ENCODE data around the gene FMO2. TPM values are rescaled to one million over a fixed set of nuclear protein-coding genes. Genes with fewer than 3 reads are reported as not detected.

FMO2 gene
- total and polyA plus RNA-seq, 10 of the 15 experiments (the other 5 are each of a cell fraction or from before 2014, with no cell fraction given), result not detected

- ChIA-PET RAD21 (ENCODE audit: unreplicated experiment) (no interaction called here), SMC1A (ENCODE audit: uncharacterized antibody, unreplicated experiment) (interaction anchor here (0.9 to 1.6 kb wide), 2 partner anchors 13 to 57 kb away, joined by 3 read pairs; partner anchors contain the start of gene FMO4), POLR2A (no interaction called here), CTCF (interaction anchor here (1.0 to 4.4 kb wide), 2 partner anchors 11 to 56 kb away, joined by 4 to 18 read pairs; no protein-coding TSS in a partner anchor)
- peaks cover 0 to 3% of the 10 kb centered on the region in 2 experiments; a peak in 2 of 4 replicates for H3K27me3 ChIP-seq (replicated peaks in 1 of 2; ENCODE audit: control insufficient read depth in 2 of 2, insufficient read depth in 2 of 2, low read length in 1 of 2)
- WGBS (ENCODE audit: insufficient coverage, insufficient replicate concordance, low lambda C conversion rate, missing lambda C conversion rate), result 52% methylated on average over 8 of the region's 8 CpGs
- ATAC-seq (no peak), FAIRE-seq (no peak), DNase-seq (ENCODE audit: low read depth, low spot score) (no peak)
- no TSS peak for BruUV-seq (replicated peaks)
- no peaks in the 10 kb centered on the region for H3K79me2 ChIP-seq (ENCODE audit: control insufficient read depth, insufficient read depth, low read length)
- intact Hi-C loops (cut with micrococcal nuclease; ENCODE audit: unreplicated experiment), result no loop called here
- no peaks in the 10 kb centered on the region for H4K20me1 ChIP-seq (ENCODE audit: control insufficient read depth, insufficient read depth)
- no peak overlapping the region for H2AFZ ChIP-seq (ENCODE audit: control insufficient read depth, low read depth, low read length)
- peaks cover 7% of the 10 kb centered on the region for H3K4me1 ChIP-seq (ENCODE audit: control insufficient read depth, insufficient read depth, low read length)
- H3K36me3 ChIP-seq (ENCODE audit: control insufficient read depth in 2 of 2, insufficient read depth in 2 of 2, low read length in 1 of 2), result no peaks in the 10 kb centered on the region
- in situ Hi-C loops (cut with MboI), result no loop called here
- no peak overlapping the region for H3K4me2 ChIP-seq (ENCODE audit: control insufficient read depth, insufficient read depth)
- H3K4me3 ChIP-seq, result no peak overlapping the region
- no peak overlapping the region for H3K27ac ChIP-seq (ENCODE audit: control insufficient read depth, insufficient read depth)
- H3K9ac ChIP-seq (ENCODE audit: control insufficient read depth, insufficient read depth, low read length), result no peak overlapping the region
- H3K9me3 ChIP-seq (replicated peaks; ENCODE audit: control insufficient read depth, insufficient read depth, low read length), result no peaks in the 10 kb centered on the region
- TF ChIP-seq ZNF384 (IDR thresholded peaks at IDR 0.05; ENCODE audit: borderline replicate concordance, low read depth, low read length) (no peak), ZBTB40 (IDR thresholded peaks at IDR 0.05; ENCODE audit: borderline replicate concordance) (no peak), MXI1 (IDR thresholded peaks at IDR 0.05; ENCODE audit: low read depth, low read length) (no peak), MTA2 (IDR thresholded peaks at IDR 0.05; ENCODE audit: low read depth) (no peak), PKNOX1 (IDR thresholded peaks at IDR 0.05) (no peak), ZSCAN29 (IDR thresholded peaks at IDR 0.05) (no peak), SMARCA5 (IDR thresholded peaks at IDR 0.05) (no peak), IRF3 (IDR thresholded peaks at IDR 0.05) (no peak), PRDM15 (CRISPR knock-in tag; IDR thresholded peaks at IDR 0.05) (no peak), TCF7 (IDR thresholded peaks at IDR 0.05; ENCODE audit: borderline replicate concordance) (no peak), POLR2AphosphoS5 (IDR thresholded peaks at IDR 0.05; ENCODE audit: low read length) (no peak), BHLHE40 (IDR thresholded peaks at IDR 0.05; ENCODE audit: borderline replicate concordance in 1 of 2, low read depth in 2 of 2, low read length in 1 of 2) (no peak), HDGF (IDR thresholded peaks at IDR 0.05) (no peak), JUNB (IDR thresholded peaks at IDR 0.05) (no peak)
Measured at GRCh38 chr1:171256940-171257606, 72.0 kb downstream of the FMO2 start.

Measured in GM12878 (cell line).